Right hindlimb (tissue), 1 donor: Measurements from ENCODE around the gene MRPS35.

Experiments
- DNase-seq: peaks from one replicate; pipeline ENCODE4 v3.0.0-alpha.2; 2018

MRPS35 gene

GRCh38 chr12:27710592-27711316 is at the start of gene MRPS35:
Gene MRPS35, plus strand, starts transcription at chr12:27710832. Its CDS starts 12 bp downstream, at chr12:27710844.
- peak; percentile 95 for DNase-seq

GRCh38 chr12:27665704-27666103 is 44.9 kb upstream of the MRPS35 start:
- no peak for DNase-seq

- DNase-seq = no peak
These were observed 44.1 kb upstream of the MRPS35 start for GRCh38 chr12:27666510-27666909.

- DNase-seq = no peak
These were observed 43.1 kb upstream of the MRPS35 start for GRCh38 chr12:27667540-27667939.

- no peak for DNase-seq
These were observed 38.6 kb upstream of the MRPS35 start for GRCh38 chr12:27672051-27672450.

- DNase-seq = no peak
These were observed 38.0 kb upstream of the MRPS35 start for GRCh38 chr12:27672643-27673042.

GRCh38 chr12:27673101-27673718 is 37.4 kb upstream of the MRPS35 start:
- no peak for DNase-seq

GRCh38 chr12:27674989-27675388 is 35.6 kb upstream of the MRPS35 start:
- no peak for DNase-seq

- DNase-seq = no peak
These were observed 30.0 kb upstream of the MRPS35 start for GRCh38 chr12:27680619-27681018.

GRCh38 chr12:27682534-27682933 is 28.1 kb upstream of the MRPS35 start:
- DNase-seq = no peak

GRCh38 chr12:27685274-27685673 is 25.4 kb upstream of the MRPS35 start:
- no peak for DNase-seq

GRCh38 chr12:27686147-27686546 is 24.5 kb upstream of the MRPS35 start:
- DNase-seq = no peak

GRCh38 chr12:27688671-27689070 is 22.0 kb upstream of the MRPS35 start:
- no peak for DNase-seq

- no peak for DNase-seq
These were observed 21.0 kb upstream of the MRPS35 start for GRCh38 chr12:27689558-27690180.

GRCh38 chr12:27693403-27693802 is 17.2 kb upstream of the MRPS35 start:
- DNase-seq = no peak

GRCh38 chr12:27695556-27696292 is 14.9 kb upstream of the MRPS35 start:
- DNase-seq = no peak

- DNase-seq = no peak
These were observed 14.4 kb upstream of the MRPS35 start, which contains the start of gene REP15 for GRCh38 chr12:27696293-27696652. Gene REP15, plus strand, starts transcription at chr12:27696447. Its CDS starts 116 bp downstream, at chr12:27696563.

- DNase-seq = no peak
These were observed 13.6 kb upstream of the MRPS35 start for GRCh38 chr12:27696864-27697564.

- peak; percentile 69 for DNase-seq
These were observed 6.7 kb upstream of the MRPS35 start for GRCh38 chr12:27703720-27704452.

GRCh38 chr12:27705263-27705662 is 5.4 kb upstream of the MRPS35 start:
- no peak for DNase-seq

GRCh38 chr12:27707216-27707615 is 3.4 kb upstream of the MRPS35 start:
- DNase-seq = no peak
